Sigmoid colon (tissue), 4 donors: Measurements from ENCODE around the gene NDUFS8.

ENCODE experiments used
- POLR2AphosphoS5 ChIP-seq, 4 donors: sonication (generic); formaldehyde crosslinking; IDR thresholded peaks; one replicate each; pipeline ENCODE4 v1.6.1; 2017; ENCODE audit warnings: antibody characterized with exemption in 4 of 4
- TF ChIP-seq, protein P1 (sequence below), 4 experiments: fragments of 450-650 bp in 3 of 4; fragments of 200-600 bp in 1 of 4; IDR thresholded peaks; one replicate each; pipeline ENCODE4 v1.5.1; 2016 to 2019; ENCODE audit warnings: antibody characterized with exemption in 4 of 4, mild to moderate bottlenecking in 3 of 4, moderate library complexity in 2 of 4

DNA sequence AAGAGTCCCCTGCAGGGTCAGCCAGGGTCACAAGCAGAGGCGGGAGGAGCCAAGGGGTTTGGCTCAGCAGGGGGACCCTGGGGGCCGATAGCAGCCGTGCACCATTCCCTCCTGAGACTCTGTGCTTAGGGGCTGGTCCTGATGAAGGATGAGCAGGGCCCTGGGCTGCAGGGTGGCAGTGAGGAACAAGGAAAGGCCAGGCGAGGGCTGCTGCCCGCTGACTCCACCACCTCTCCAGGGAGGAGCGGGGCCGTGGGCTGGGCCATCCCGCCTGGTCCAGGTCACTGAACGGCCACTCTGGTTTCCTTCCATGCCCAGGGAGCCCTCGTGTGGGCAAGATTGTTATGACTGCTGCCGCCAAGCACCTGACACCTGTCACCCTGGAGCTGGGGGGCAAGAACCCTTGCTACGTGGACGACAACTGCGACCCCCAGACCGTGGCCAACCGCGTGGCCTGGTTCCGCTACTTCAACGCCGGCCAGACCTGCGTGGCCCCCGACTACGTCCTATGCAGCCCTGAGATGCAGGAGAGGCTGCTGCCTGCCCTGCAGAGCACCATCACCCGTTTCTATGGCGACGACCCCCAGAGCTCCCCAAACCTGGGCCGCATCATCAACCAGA, 9.2 kb upstream of the NDUFS8 start:
- TF ChIP-seq, protein P1, sequence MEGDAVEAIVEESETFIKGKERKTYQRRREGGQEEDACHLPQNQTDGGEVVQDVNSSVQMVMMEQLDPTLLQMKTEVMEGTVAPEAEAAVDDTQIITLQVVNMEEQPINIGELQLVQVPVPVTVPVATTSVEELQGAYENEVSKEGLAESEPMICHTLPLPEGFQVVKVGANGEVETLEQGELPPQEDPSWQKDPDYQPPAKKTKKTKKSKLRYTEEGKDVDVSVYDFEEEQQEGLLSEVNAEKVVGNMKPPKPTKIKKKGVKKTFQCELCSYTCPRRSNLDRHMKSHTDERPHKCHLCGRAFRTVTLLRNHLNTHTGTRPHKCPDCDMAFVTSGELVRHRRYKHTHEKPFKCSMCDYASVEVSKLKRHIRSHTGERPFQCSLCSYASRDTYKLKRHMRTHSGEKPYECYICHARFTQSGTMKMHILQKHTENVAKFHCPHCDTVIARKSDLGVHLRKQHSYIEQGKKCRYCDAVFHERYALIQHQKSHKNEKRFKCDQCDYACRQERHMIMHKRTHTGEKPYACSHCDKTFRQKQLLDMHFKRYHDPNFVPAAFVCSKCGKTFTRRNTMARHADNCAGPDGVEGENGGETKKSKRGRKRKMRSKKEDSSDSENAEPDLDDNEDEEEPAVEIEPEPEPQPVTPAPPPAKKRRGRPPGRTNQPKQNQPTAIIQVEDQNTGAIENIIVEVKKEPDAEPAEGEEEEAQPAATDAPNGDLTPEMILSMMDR (IDR thresholded peaks at IDR 0.05): no peak
- TF ChIP-seq POLR2AphosphoS5 (IDR thresholded peaks at IDR 0.05): no peak
